Measurements from ENCODE around the gene IFITM2.
"Not testable (repeated sequence)": the region's sequence is repeated elsewhere in the genome, so short reads cannot be mapped to it uniquely, and the experiment has no call there.

IFITM2 gene

DNA sequence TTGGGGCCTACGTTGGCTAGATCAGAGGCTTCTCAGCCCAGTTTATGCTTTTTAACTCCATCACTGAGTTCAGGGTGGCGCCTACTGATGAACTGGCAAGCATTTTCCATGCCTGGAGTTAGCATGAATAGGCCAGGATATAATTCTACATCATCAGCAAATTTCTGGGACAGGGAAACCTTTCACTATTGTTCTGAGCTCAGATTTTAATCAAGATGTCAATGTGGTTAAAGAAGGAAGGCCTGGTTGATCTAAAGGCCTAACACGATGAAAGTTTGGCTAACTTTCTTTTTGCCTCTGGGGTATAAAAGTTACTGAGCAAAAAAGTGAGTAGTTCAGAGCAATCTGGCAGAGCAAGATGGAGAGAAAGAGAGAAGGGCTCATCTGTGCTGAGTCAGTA lies 34.7 kb downstream of the IFITM2 start:
- no peak for DNase-seq (ENCODE audit: low read depth)

DNA sequence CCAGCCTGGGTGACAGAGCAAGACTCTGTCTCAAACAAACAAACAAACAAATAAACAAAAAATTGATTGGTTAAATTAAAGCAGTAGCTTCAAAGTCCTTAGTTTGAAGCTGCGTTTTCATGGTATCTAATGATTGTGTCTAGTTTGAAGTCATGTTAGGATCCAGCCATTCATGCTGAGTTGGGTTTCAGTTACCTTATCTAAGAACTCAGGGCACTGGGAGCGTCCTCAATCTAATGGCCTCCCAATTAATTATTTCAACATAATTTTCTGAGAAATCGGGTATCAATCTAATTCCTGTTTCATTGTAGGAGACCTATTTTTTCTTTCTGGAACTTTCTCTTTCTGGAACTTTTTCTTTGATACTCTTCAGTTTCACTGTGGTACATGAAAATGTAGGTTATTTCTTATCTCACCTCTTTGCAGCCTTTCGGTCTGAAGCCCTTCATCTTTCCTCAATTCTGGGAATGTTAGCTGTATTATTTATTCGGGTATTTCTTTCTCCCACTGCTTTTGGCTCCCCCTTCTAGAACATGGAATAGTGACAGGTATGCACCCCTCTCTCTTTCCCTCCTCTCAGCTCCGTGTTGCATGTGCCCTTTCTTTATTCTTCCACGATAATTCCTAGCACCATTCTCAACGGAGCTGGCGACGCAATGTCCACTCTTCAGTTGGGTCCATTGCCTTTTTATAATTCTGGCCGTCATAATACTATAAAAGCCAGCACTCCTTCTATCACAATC lies 37.4 kb downstream of the IFITM2 start:
- DNase-seq (ENCODE audit: low read depth): no peak

DNA sequence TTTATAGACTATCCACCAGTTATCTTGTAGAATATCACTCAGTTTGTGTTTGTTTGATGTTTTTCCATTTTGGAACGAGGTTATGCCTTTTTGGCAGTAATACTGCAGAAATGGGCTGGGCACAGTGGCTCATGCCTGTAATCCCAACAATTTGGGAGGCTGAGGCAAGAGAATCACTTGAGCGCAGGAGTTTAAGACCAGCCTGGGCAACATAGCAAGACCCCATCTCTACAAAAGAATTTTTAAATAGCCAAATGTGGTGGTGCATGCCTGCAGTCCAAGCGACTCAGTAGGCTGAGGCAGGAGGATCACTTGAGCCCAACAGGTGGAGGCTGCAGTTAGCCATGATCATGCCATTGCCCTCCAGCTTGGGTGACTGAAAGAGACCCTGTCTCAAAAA lies 38.9 kb downstream of the IFITM2 start:
- DNase-seq (ENCODE audit: low read depth): no peak

DNA sequence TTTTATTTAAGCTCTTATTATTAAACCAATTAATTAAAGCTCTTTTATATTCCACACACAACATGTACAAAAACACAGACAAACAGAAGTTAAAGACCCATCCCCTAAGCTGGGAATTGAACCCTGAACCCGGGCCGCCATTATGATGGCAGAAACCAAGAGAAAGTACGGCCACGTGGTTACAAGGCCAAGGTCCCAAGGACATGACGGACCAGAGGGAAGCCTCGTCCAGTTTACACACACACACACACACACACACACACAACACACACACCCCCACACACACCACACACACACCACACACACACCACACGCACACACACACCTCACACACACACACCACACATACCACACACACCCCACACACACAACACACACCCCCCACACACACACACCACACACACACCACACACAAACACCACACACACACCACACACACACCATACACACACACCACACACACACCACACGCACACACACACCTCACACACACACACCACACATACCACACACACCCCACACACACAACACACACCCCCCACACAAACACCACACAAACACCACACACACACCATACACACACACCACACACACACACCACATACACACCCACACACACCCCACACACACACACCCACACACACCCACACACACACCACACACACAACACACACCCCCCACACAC lies 41.8 kb downstream of the IFITM2 start:
- DNase-seq (ENCODE audit: low read depth): not testable (repeated sequence)

DNA sequence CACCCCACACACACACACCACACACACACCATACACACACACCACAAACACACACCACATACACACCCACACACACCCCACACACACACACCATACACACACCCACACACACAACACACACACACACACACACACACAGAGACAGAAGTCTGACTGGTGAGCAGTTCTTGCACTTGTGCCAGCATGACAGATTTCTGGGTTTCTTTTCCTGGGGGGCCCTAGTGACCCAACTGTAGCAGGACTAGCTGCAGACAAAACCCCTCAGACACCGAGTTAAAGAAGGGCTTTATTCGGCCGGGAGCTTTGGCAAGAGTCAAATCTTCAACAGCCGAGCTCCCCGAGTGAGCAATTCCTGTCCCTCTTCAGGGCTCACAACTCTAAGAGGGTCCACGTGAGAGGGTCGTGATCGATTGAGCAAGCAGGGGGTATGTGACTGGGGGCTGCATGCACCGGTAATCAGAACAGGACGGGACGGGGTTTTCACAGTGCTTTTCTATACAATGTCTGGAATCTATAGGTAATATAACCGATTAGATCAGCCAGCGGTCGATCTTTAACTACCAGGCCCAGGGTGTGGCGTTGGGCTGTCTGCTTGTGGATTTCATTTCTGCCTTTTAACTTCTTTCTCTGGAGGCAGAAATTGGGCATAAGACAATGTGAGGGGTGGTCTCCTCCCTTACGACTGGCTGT lies 42.6 kb downstream of the IFITM2 start:
- DNase-seq (ENCODE audit: low read depth): not testable (repeated sequence)

DNA sequence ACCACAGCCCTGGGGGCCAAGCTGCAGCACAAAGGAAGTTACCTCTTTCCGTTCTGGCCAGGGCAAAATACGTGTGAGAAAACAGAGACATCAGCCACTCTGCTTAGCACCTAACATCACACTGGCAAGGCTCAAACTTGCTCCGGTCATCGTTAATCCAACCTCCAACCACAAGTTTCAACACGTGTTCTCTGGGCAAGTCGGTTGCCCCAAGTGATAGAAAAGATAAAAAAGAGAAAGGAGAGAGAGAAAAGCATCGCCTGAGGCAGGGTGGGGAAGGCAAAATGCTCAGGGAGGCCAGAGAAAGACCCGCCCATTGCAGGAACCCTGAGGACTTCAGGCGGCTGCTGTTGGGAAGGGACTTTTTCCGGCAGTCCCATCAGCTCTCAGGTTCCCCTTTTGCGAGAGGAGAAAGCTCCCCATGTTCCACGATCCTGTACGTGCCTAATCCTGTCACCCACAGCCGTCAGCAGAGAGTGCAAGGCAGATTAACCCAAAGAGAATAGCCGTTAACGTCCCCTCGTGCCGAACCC lies 43.2 kb downstream of the IFITM2 start:
- DNase-seq (ENCODE audit: low read depth): no peak

DNA sequence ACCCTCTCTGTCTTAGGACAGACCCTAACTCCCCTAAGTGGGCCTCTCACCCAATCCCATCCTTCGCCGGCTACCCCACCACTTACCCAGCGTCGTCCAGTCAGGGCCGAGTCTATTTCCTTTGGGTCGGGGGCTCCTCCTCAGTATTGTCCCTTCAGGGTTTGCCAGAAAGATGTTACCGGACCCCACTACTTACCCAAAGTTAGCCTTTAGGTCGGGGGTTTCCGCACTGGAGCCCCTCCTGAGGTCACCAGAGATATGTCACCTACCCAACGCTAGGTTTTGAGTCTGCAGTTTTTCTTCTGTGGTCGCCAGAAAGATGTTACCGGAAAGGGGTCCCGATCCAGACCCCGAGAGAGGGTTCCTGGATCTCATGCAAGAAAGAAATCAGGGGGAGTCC lies 43.8 kb downstream of the IFITM2 start:
- DNase-seq (ENCODE audit: low read depth): no peak

DNA sequence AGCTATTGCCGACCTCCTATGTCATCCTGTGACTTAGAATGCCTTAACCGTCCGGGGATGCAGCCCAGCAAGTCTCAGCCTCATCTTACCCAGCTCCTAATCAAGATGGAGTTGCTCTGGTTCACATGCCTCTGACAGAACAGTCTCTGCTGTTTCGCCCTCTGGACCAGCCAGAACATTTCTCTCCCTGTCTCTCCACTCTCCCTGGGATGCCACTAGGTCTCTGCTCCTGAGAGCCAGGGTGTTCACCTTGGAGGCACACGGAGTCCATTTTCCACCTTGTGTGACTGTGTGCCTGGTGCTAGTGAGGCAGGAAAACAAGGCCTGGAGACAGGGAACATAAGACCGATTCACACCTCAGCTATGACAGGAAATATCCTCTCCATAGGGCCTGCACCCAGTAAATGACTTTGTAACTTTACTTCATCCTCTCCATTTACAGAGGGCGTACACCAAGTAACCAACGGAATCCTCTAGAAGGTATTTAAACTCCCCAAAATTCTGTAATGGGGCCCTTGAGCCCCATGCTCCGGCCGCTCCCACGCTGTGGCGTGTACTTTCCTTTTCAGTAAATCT lies 44.9 kb downstream of the IFITM2 start:
- DNase-seq (ENCODE audit: low read depth): no peak

DNA sequence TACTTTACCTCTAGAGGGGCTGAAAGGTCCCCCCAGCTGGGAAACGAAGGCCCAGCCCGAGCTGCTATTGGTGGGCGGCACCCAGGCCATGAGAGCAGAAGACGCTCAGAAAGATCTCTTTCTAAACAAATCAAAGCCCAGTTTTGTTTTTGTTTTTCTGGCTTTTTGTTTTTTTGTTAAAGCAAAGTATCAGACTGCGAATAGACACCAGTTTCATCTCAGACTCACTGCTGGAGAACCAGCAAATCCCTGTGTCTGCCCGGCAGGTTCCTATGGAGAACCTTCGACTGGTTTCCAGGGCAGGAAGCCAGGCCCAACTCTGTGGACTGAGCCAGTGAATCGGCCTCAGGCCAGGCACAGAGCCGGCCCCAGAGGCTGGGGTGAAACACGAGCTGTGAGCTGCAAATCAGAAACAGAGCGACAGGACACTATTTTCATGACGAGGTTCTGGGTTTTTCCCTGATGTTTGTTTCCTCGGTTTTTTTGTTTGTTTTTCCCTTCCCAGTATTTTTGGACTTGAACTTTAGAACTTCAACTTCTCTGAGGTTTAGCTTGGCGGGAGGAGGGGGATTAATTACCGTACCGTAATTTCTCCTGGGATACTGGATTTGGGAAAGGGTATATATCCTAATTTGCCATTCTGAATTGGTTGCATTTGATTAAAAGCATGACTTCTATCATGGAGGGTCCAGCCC lies 45.7 kb downstream of the IFITM2 start:
- no peak for DNase-seq (ENCODE audit: low read depth)

DNA sequence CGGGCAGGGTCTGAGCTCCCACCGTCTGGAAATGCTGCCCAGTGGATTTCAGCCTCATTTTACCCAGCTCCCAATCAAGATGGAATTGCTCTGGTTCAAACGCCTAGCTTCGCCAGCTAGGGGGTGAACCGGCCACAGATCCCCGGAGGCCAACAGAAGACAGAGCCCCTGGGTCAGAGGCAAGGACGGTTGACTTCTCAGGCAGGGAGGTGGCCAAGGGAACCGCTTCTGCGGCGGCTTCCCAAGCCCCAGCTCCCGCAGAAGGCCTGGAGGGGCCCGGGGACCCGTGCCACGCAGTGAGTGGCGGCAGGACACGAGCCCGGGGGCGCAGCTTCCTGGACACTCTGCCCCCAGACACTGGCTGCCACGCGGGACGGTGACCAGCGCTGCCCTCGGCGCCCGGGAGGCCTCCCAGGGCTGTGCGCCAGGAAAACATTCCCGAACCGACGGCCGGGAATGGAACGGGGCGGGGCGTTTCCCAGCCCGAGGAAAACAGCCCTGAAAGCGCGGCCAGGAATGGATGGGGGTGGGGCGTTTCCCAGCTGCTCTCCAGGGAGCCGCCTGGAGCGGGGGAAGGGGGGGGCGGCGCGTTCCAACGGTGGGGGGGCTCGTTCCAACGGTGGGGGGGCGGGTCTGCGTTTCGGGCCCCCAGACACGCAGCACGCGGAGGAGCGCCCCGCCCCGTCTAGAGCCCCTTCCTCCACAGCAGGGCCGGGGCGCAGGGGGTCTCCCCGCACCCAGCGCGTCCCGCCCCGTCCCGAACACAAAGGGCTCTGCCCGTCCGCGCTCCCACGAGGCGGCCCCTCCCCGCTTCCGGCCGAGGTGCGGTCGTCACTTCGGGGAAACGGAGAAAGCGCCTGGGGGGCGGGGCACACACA lies 48.2 kb downstream of the IFITM2 start:
- peak; percentile 68 for DNase-seq (ENCODE audit: low read depth)

DNA sequence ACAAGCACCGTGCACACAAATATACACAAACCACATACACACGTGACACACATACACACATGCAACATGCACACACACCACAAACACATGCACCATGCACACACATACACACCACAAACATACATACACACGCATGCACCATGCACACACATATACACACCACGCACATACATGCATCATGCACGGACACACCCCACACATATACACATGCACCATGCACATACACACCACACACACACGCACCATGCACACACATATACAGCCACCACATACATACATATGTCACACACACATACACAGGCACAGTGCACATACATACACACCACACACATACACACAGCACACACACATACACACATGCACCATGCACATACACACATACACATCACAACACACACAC lies 49.0 kb downstream of the IFITM2 start:
- DNase-seq (ENCODE audit: low read depth): no peak

DNA sequence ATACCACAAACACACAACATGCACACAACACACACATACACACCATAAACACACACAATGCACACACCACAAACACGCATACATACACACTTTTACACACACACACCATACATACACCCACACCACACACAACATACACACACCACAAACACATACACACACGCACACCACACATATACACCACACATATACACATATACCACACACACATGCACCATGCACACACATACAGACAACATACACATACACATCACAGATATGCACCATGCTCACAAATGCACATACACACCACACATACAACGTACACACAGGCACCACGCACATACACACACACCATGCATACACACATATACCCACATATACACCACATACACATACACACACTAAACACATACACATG lies 50.0 kb downstream of the IFITM2 start:
- DNase-seq (ENCODE audit: low read depth): no peak

DNA sequence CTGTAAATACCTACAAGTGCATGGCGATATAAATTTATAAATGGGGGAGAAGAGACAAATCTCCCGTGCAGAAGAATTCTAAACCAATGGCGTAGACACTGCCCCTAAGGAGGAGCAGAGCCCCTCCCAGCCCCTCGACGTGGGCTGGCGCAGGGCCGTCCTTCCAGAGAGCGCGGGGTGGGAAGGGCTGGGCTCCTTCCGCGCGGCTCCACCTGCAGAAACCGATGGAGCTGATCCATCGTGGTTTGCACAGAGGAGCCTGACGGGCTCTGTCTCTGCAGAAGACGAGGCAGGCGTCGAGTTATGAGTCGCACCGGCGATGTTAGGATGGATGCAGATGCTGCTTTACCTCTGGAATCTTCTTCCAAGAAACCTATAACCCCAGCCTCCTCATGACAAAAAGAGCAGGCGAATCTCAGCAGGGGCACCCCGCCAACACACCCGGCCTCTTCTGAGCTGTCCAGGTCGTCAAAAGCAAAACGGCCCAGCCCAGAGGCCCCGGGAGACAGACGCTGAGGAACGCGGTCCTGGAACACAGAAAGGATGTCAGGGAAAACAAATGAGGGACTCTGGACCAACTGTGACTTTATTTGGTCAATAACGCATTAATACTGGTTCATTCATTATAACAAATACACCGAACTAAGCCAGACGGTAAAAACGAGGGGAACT lies 50.6 kb downstream of the IFITM2 start:
- no peak for DNase-seq (ENCODE audit: low read depth)

All from stimulated activated CD8-positive, alpha-beta memory T cell treated with anti-CD3 and anti-CD28 coated beads, Interleukin-15, amount 100 ng/mL, for 1 hour (primary cell).